ENCODE results near the gene CCDC88B. TPM values are rescaled to one million over a fixed set of nuclear protein-coding genes. Genes with fewer than 3 reads are reported as not detected.
A peak's percentile ranks its signal among the peaks of the same experiment; 100 is the strongest.

CCDC88B gene
- total RNA-seq, 1 experiment from 2014 or later, result 17.1 TPM

DNA sequence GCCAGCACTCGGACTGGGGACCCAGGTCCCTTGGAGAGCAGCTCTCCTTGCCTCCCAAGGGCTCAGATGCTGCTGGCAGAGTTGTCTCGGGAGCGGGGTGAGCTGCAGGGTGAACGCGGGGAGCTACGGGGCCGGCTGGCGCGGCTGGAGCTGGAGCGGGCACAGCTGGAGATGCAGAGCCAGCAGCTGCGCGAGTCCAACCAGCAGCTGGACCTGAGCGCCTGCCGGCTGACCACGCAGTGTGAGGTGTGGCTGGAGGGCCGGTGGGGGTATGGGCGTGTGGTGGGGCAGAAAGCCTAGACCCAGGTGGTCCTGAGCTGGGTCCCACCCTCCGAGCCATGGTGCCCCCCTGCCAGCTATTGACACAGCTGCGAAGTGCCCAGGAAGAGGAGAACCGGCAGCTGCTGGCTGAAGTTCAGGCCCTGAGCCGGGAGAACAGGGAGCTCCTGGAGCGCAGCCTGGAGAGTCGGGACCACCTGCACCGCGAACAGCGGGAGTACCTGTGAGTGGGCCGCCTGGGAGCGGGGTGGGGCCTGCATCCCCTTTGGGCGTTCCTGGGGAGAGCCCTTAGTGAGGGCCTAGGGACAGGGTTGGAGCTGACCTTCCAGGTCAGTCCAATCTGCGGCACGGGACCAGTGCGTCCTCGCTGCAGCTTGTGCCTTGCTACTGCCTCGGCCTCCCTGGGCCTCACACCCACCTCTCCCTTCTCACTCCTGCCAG, 13.2 kb downstream of the CCDC88B start:
- H3K27ac ChIP-seq (ENCODE audit: low read length), result no peak overlapping the region
- H3K27me3 ChIP-seq (ENCODE audit: control insufficient read depth, insufficient read depth, low read length), result no peaks in the 10 kb centered on the region
- H3K9me3 ChIP-seq (ENCODE audit: control insufficient read depth, insufficient read depth, low read depth, low read length), result no peaks in the 10 kb centered on the region
- H3K4me1 ChIP-seq (ENCODE audit: control insufficient read depth, insufficient read depth, low read length), result peaks cover 53% of the 10 kb centered on the region
- in situ Hi-C loops (cut with HindIII; ENCODE audit: low pct_unique_long_range_greater_than_20kb, low sequenced_read_pairs) (no loop called here), intact Hi-C loops (cut with micrococcal nuclease; ENCODE audit: unreplicated experiment) (no loop called here)
- CTCF ChIA-PET, result interaction anchor here (0.5 to 2.4 kb wide), 4 partner anchors 11 to 38 kb away, joined by 3 to 16 read pairs (median 10); partner anchors contain the start of genes PRDX5 and TRMT112
- BruUV-seq (replicated peaks), result no TSS peak
- no peak overlapping the region for H3K4me3 ChIP-seq (ENCODE audit: low read depth in 2 of 2, low read length in 2 of 2)
- POLR2A ChIA-PET, result interaction anchor here (0.5 to 0.6 kb wide), 5 partner anchors 11 to 74 kb away, joined by 3 to 7 read pairs (median 4); no protein-coding TSS in a partner anchor
- DNase-seq (ENCODE audit: low read depth, low spot score) (no peak), ATAC-seq (no peak)
- no peaks in the 10 kb centered on the region for H3K36me3 ChIP-seq (ENCODE audit: control insufficient read depth, insufficient read depth, low read length)
- TF ChIP-seq POLR2AphosphoS5 (IDR thresholded peaks at IDR 0.05; ENCODE audit: low read depth, low read length), result no peak

DNA sequence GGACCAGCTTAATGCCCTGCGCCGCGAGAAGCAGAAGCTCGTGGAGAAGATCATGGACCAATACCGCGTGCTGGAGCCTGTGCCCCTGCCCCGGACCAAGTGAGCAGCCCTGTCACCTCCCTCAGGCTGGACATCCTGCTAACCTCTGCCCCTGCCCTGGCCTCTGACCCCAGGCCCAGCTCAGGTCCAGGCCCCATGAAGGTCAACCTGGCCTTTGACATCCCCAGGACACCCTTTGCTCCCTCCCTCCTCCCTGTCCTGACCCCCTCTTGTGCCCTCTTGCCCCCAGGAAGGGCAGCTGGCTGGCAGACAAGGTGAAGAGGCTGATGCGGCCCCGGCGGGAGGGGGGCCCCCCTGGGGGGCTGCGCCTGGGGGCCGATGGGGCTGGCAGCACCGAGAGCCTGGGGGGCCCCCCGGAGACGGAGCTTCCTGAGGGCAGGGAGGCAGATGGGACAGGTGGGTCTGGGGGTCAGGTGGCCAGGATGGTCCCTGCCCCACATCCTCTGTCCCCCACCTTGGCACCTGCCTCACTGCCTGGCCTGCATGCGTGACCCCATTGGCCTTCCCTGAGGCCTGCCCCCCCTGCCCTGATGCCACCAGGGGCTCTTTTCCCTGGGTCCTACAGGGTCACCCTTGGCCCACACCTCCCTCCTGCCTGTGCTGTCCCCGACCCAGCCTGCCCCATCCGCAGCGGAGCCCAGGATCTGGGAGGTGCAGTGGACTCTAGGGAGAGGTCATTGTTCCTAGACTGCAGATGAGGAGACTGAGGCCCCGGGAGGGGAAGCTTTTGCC, 13.9 kb downstream of the CCDC88B start:
- TF ChIP-seq SIN3A (IDR thresholded peaks at IDR 0.05; ENCODE audit: borderline replicate concordance, insufficient read depth, low read depth, low read length) (no peak), TCF7L2 (IDR thresholded peaks at IDR 0.05; ENCODE audit: low read depth, low read length) (no peak), POLR2AphosphoS5 (IDR thresholded peaks at IDR 0.05; ENCODE audit: low read depth, low read length) (no peak)
- TF ChIP-seq, protein P1, sequence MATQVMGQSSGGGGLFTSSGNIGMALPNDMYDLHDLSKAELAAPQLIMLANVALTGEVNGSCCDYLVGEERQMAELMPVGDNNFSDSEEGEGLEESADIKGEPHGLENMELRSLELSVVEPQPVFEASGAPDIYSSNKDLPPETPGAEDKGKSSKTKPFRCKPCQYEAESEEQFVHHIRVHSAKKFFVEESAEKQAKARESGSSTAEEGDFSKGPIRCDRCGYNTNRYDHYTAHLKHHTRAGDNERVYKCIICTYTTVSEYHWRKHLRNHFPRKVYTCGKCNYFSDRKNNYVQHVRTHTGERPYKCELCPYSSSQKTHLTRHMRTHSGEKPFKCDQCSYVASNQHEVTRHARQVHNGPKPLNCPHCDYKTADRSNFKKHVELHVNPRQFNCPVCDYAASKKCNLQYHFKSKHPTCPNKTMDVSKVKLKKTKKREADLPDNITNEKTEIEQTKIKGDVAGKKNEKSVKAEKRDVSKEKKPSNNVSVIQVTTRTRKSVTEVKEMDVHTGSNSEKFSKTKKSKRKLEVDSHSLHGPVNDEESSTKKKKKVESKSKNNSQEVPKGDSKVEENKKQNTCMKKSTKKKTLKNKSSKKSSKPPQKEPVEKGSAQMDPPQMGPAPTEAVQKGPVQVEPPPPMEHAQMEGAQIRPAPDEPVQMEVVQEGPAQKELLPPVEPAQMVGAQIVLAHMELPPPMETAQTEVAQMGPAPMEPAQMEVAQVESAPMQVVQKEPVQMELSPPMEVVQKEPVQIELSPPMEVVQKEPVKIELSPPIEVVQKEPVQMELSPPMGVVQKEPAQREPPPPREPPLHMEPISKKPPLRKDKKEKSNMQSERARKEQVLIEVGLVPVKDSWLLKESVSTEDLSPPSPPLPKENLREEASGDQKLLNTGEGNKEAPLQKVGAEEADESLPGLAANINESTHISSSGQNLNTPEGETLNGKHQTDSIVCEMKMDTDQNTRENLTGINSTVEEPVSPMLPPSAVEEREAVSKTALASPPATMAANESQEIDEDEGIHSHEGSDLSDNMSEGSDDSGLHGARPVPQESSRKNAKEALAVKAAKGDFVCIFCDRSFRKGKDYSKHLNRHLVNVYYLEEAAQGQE (IDR thresholded peaks at IDR 0.05; ENCODE audit: insufficient read depth in 1 of 2, low read depth in 2 of 2, low read length in 1 of 2), result no peak
- TF ChIP-seq, protein P2, sequence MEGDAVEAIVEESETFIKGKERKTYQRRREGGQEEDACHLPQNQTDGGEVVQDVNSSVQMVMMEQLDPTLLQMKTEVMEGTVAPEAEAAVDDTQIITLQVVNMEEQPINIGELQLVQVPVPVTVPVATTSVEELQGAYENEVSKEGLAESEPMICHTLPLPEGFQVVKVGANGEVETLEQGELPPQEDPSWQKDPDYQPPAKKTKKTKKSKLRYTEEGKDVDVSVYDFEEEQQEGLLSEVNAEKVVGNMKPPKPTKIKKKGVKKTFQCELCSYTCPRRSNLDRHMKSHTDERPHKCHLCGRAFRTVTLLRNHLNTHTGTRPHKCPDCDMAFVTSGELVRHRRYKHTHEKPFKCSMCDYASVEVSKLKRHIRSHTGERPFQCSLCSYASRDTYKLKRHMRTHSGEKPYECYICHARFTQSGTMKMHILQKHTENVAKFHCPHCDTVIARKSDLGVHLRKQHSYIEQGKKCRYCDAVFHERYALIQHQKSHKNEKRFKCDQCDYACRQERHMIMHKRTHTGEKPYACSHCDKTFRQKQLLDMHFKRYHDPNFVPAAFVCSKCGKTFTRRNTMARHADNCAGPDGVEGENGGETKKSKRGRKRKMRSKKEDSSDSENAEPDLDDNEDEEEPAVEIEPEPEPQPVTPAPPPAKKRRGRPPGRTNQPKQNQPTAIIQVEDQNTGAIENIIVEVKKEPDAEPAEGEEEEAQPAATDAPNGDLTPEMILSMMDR (IDR thresholded peaks at IDR 0.05), result no peak
- Histone ChIP-seq H3K27me3 (ENCODE audit: control insufficient read depth, insufficient read depth, low read length) (no peaks in the 10 kb centered on the region), H3K36me3 (ENCODE audit: control insufficient read depth, insufficient read depth, low read length) (no peaks in the 10 kb centered on the region), H3K9me3 (ENCODE audit: control insufficient read depth, insufficient read depth, low read depth, low read length) (no peaks in the 10 kb centered on the region), H3K27ac (ENCODE audit: low read length) (peak overlapping the region; percentile 52; the same call in 1 of the 2 replicates), H3K4me1 (ENCODE audit: control insufficient read depth, insufficient read depth, low read length) (peaks cover 50% of the 10 kb centered on the region), H3K4me3 (ENCODE audit: low read depth in 2 of 2, low read length in 2 of 2) (no peak overlapping the region)
- ATAC-seq (no peak), DNase-seq (ENCODE audit: low read depth, low spot score) (no peak)
- POLR2A ChIA-PET, result interaction anchor here (0.6 kb wide), 3 partner anchors 36 to 54 kb away, joined by 3 to 7 read pairs (median 3); partner anchors contain the start of gene CATSPERZ
- in situ Hi-C loops (cut with HindIII; ENCODE audit: low pct_unique_long_range_greater_than_20kb, low sequenced_read_pairs), result no loop called here
- CTCF ChIA-PET, result interaction anchor here (0.5 to 3.7 kb wide), 10 partner anchors 8 to 95 kb away, joined by 5 to 33 read pairs (median 10); partner anchors contain the start of genes ESRRA, PRDX5 and TRMT112
- intact Hi-C loops (cut with micrococcal nuclease; ENCODE audit: unreplicated experiment), result no loop called here
- no TSS peak for BruUV-seq (replicated peaks)

Measured in Panc1 (cell line).